ENCODE measurements around the gene ZBTB16. TPM values are rescaled to one million over a fixed set of nuclear protein-coding genes. Genes with fewer than 3 reads are reported as not detected.

The ZBTB16 gene
- total RNA-seq, 1 donor from 2014 or later = 25.4 TPM

- DNase-seq (ENCODE audit: low spot score) = peak; percentile 76
- intact Hi-C loops (cut with DNase I) = loop anchor here (2.0 to 5.0 kb wide), 3 partner anchors 41 to 76 kb away; no protein-coding TSS in a partner anchor
These were observed 198.4 kb downstream of the ZBTB16 start for GRCh38 chr11:114257621-114258558.

- DNase-seq (ENCODE audit: low spot score) = no peak
- intact Hi-C loops (cut with DNase I) = loop anchor here (2.0 to 5.0 kb wide), 3 partner anchors 41 to 76 kb away; no protein-coding TSS in a partner anchor
These were observed 199.2 kb downstream of the ZBTB16 start for GRCh38 chr11:114258696-114259095.

GRCh38 chr11:114259124-114259526 is 199.6 kb downstream of the ZBTB16 start:
- intact Hi-C loops (cut with DNase I) = loop anchor here (2.0 to 5.0 kb wide), 3 partner anchors 42 to 77 kb away; no protein-coding TSS in a partner anchor
- peak; percentile 73 for DNase-seq (ENCODE audit: low spot score)

GRCh38 chr11:114259551-114259983 is 200.1 kb downstream of the ZBTB16 start:
- intact Hi-C loops (cut with DNase I) = loop anchor here (2.0 to 5.0 kb wide), 3 partner anchors 42 to 77 kb away; no protein-coding TSS in a partner anchor
- DNase-seq (ENCODE audit: low spot score) = peak; percentile 47

- intact Hi-C loops (cut with DNase I) = loop anchor here (1.0 to 10.0 kb wide), 4 partner anchors 201 to 455 kb away; partner anchors contain the start of genes USP28 and ZBTB16
- peak; percentile 43 for DNase-seq (ENCODE audit: low spot score)
These were observed 200.6 kb downstream of the ZBTB16 start for GRCh38 chr11:114260077-114260476.

- DNase-seq (ENCODE audit: low spot score) = peak; percentile 75
- intact Hi-C loops (cut with DNase I) = loop anchor here (1.0 to 10.0 kb wide), 4 partner anchors 201 to 456 kb away; partner anchors contain the start of genes USP28 and ZBTB16
These were observed 201.0 kb downstream of the ZBTB16 start for GRCh38 chr11:114260483-114260882.

- peak; percentile 72 for DNase-seq (ENCODE audit: low spot score)
- intact Hi-C loops (cut with DNase I) = loop anchor here (1.0 to 10.0 kb wide), 5 partner anchors 225 to 457 kb away; partner anchors contain the start of gene USP28
These were observed 202.3 kb downstream of the ZBTB16 start for GRCh38 chr11:114261791-114262190.

- intact Hi-C loops (cut with DNase I) = loop anchor here (5.0 to 10.0 kb wide), 2 partner anchors 386 to 458 kb away; partner anchors contain the start of gene USP28
- peak; percentile 68 for DNase-seq (ENCODE audit: low spot score)
These were observed 203.4 kb downstream of the ZBTB16 start for GRCh38 chr11:114262681-114263512.

- intact Hi-C loops (cut with DNase I) = loop anchor here (5.0 to 10.0 kb wide), 2 partner anchors 386 to 459 kb away; partner anchors contain the start of gene USP28
- no peak for DNase-seq (ENCODE audit: low spot score)
These were observed 204.1 kb downstream of the ZBTB16 start for GRCh38 chr11:114263513-114264170.

GRCh38 chr11:114264381-114264780 is 204.9 kb downstream of the ZBTB16 start:
- DNase-seq (ENCODE audit: low spot score) = no peak
- intact Hi-C loops (cut with DNase I) = loop anchor here (5.0 to 10.0 kb wide), 2 partner anchors 387 to 460 kb away; partner anchors contain the start of gene USP28

GRCh38 chr11:114265122-114265878 is 205.8 kb downstream of the ZBTB16 start:
- no peak for DNase-seq (ENCODE audit: low spot score)
- intact Hi-C loops (cut with DNase I) = loop anchor here (10.0 kb wide), 1 partner anchor 460 kb away; no protein-coding TSS in a partner anchor

- intact Hi-C loops (cut with DNase I) = loop anchor here (10.0 kb wide), 1 partner anchor 465 kb away; no protein-coding TSS in a partner anchor
- no peak for DNase-seq (ENCODE audit: low spot score)
These were observed 210.0 kb downstream of the ZBTB16 start for GRCh38 chr11:114269498-114269897.

GRCh38 chr11:114270531-114271270 is 211.2 kb downstream of the ZBTB16 start:
- DNase-seq (ENCODE audit: low spot score) = no peak
- intact Hi-C loops (cut with DNase I) = no loop called here

- intact Hi-C loops (cut with DNase I) = no loop called here
- no peak for DNase-seq (ENCODE audit: low spot score)
These were observed 211.8 kb downstream of the ZBTB16 start for GRCh38 chr11:114271316-114271715.

- intact Hi-C loops (cut with DNase I) = no loop called here
- DNase-seq (ENCODE audit: low spot score) = no peak
These were observed 212.8 kb downstream of the ZBTB16 start for GRCh38 chr11:114272311-114272710.

GRCh38 chr11:114273071-114273470 is 213.6 kb downstream of the ZBTB16 start:
- intact Hi-C loops (cut with DNase I) = no loop called here

GRCh38 chr11:114273890-114274635 is 214.6 kb downstream of the ZBTB16 start:
- intact Hi-C loops (cut with DNase I) = no loop called here

More at GRCh38 chr11:114273071-114273470, 213.6 kb downstream of the ZBTB16 start:
- no peak for DNase-seq (ENCODE audit: low spot score)

More at GRCh38 chr11:114273890-114274635, 214.6 kb downstream of the ZBTB16 start:
- DNase-seq (ENCODE audit: low spot score) = no peak

All from cardiac septum (tissue), 1 donor.